ENCODE results near the gene GNG13. TPM values are rescaled to one million over a fixed set of nuclear protein-coding genes. Genes with fewer than 3 reads are reported as not detected.

Gene GNG13
- total and polyA plus RNA-seq, 8 donors, result 0.17 to 0.27 TPM; not detected in 6

GRCh38 chr16:785563-786535 is 14.7 kb downstream of the GNG13 start:
- TF ChIP-seq, protein P1, sequence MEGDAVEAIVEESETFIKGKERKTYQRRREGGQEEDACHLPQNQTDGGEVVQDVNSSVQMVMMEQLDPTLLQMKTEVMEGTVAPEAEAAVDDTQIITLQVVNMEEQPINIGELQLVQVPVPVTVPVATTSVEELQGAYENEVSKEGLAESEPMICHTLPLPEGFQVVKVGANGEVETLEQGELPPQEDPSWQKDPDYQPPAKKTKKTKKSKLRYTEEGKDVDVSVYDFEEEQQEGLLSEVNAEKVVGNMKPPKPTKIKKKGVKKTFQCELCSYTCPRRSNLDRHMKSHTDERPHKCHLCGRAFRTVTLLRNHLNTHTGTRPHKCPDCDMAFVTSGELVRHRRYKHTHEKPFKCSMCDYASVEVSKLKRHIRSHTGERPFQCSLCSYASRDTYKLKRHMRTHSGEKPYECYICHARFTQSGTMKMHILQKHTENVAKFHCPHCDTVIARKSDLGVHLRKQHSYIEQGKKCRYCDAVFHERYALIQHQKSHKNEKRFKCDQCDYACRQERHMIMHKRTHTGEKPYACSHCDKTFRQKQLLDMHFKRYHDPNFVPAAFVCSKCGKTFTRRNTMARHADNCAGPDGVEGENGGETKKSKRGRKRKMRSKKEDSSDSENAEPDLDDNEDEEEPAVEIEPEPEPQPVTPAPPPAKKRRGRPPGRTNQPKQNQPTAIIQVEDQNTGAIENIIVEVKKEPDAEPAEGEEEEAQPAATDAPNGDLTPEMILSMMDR (IDR thresholded peaks at IDR 0.05), result peak; percentile 60 to 88
- H3K27me3 ChIP-seq, result peaks cover 0 to 32% of the 10 kb centered on the region in 2 donors
- H3K4me3 ChIP-seq, result no peak overlapping the region
- H3K4me1 ChIP-seq, result peaks cover 11 to 24% of the 10 kb centered on the region in 2 donors
- peak; percentile 52 for ATAC-seq
- intact Hi-C loops (cut with DNase I), result no loop called here
- peaks cover 0 to 23% of the 10 kb centered on the region in 2 donors for H3K36me3 ChIP-seq
- no peak overlapping the region for H3K27ac ChIP-seq
- DNase-seq, result peak in 3 of 4 donors; percentile 46 to 95 (median 57)
- no peaks in the 10 kb centered on the region for H3K9me3 ChIP-seq

- no peak overlapping the region for H3K4me3 ChIP-seq
- intact Hi-C loops (cut with DNase I), result loop anchor here in 1 of 2 donors (5.0 kb wide), 1 partner anchor 72 kb away; no protein-coding TSS in a partner anchor
- DNase-seq (no peak), ATAC-seq (no peak)
- TF ChIP-seq, protein P1 (IDR thresholded peaks at IDR 0.05), result no peak
- H3K27ac ChIP-seq, result no peak overlapping the region
- peaks cover 11 to 23% of the 10 kb centered on the region in 2 donors for H3K4me1 ChIP-seq
- peaks cover 0 to 41% of the 10 kb centered on the region in 2 donors for H3K27me3 ChIP-seq
- H3K9me3 ChIP-seq, result no peaks in the 10 kb centered on the region
- peaks cover 0 to 23% of the 10 kb centered on the region in 2 donors for H3K36me3 ChIP-seq
These were observed 16.1 kb downstream of the GNG13 start for GRCh38 chr16:784431-784830.

GRCh38 chr16:783404-784161 is 17.0 kb downstream of the GNG13 start:
- Histone ChIP-seq H3K27me3 (peaks cover 0 to 49% of the 10 kb centered on the region in 2 donors), H3K4me1 (peaks cover 7 to 14% of the 10 kb centered on the region in 2 donors), H3K9me3 (no peaks in the 10 kb centered on the region), H3K4me3 (no peak overlapping the region), H3K27ac (no peak overlapping the region), H3K36me3 (peaks cover 0 to 23% of the 10 kb centered on the region in 2 donors)
- intact Hi-C loops (cut with DNase I), result loop anchor here in 1 of 2 donors (5.0 kb wide), 1 partner anchor 71 kb away; no protein-coding TSS in a partner anchor
- no peak for DNase-seq
- no peak for ATAC-seq
- TF ChIP-seq, protein P1 (IDR thresholded peaks at IDR 0.05), result no peak

GRCh38 chr16:782766-783403 is 17.6 kb downstream of the GNG13 start:
- H3K27ac ChIP-seq, result no peak overlapping the region
- no peak for ATAC-seq
- peaks cover 0 to 56% of the 10 kb centered on the region in 2 donors for H3K27me3 ChIP-seq
- peaks cover 0 to 23% of the 10 kb centered on the region in 2 donors for H3K36me3 ChIP-seq
- TF ChIP-seq, protein P1 (IDR thresholded peaks at IDR 0.05), result no peak
- DNase-seq, result peak in 1 of 4 donors; percentile 35
- no peak overlapping the region for H3K4me3 ChIP-seq
- intact Hi-C loops (cut with DNase I), result loop anchor here in 1 of 2 donors (5.0 kb wide), 1 partner anchor 71 kb away; no protein-coding TSS in a partner anchor
- peaks cover 7 to 13% of the 10 kb centered on the region in 2 donors for H3K4me1 ChIP-seq
- no peaks in the 10 kb centered on the region for H3K9me3 ChIP-seq

Measured in left lung (tissue), 10 donors.